PC-9 (cell line): ENCODE results near the gene TRIM44.

ENCODE experiments used
- EZH2 ChIP-seq: fragments of 200-600 bp; sonication (generic); IDR thresholded peaks from 2 replicates; pipeline ENCODE4 v1.8.0; 2017; ENCODE audit warnings: antibody characterized with exemption, low read depth
- TF ChIP-seq, protein P1 (sequence below): fragments of 200-600 bp; sonication (generic); conservative IDR thresholded peaks from 2 replicates; pipeline ENCODE4 v1.6.1; 2017; ENCODE audit warnings: mixed run types, antibody characterized with exemption, mild to moderate bottlenecking, moderate library complexity

DNA sequence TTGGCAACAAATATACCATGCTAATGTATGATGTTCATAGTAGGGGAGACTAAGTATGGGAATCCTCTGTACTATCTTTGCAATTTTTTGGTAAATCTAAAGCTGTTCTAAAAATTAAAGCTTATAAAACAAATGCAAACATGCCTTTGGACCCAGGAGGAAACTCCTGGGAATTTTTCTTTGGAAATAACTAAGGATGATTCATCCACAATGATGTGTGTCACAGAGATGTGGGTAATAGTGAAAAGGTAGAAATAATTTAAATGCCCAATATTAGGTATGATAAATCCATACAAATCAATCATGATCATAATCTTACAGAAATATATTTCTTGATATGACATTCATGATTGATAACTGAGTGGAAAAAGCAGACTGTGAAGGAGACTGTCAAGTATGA, 135.8 kb downstream of the TRIM44 start:
- no peak for TF ChIP-seq EZH2
- TF ChIP-seq, protein P1, sequence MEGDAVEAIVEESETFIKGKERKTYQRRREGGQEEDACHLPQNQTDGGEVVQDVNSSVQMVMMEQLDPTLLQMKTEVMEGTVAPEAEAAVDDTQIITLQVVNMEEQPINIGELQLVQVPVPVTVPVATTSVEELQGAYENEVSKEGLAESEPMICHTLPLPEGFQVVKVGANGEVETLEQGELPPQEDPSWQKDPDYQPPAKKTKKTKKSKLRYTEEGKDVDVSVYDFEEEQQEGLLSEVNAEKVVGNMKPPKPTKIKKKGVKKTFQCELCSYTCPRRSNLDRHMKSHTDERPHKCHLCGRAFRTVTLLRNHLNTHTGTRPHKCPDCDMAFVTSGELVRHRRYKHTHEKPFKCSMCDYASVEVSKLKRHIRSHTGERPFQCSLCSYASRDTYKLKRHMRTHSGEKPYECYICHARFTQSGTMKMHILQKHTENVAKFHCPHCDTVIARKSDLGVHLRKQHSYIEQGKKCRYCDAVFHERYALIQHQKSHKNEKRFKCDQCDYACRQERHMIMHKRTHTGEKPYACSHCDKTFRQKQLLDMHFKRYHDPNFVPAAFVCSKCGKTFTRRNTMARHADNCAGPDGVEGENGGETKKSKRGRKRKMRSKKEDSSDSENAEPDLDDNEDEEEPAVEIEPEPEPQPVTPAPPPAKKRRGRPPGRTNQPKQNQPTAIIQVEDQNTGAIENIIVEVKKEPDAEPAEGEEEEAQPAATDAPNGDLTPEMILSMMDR = no peak
